Transverse colon (tissue), 4 donors: Measurements from ENCODE around the gene SORCS3. TPM values are rescaled to one million over a fixed set of nuclear protein-coding genes. Genes with fewer than 3 reads are reported as not detected.

Experiments
- DNase-seq: peaks from one replicate; pipeline ENCODE4 v3.0.0-alpha.2; 2019
- H3K27ac ChIP-seq, 4 donors: fragments of 200-600 bp; sonication (generic); 2 replicates each; pipeline ENCODE4 v1.5.1; 2016 to 2018; ENCODE audit warnings: inconsistent platforms in 4 of 4
- H3K27me3 ChIP-seq: fragments of 200-600 bp; sonication (generic); 2 replicates; pipeline ENCODE4 v1.5.1; 2017; ENCODE audit warnings: inconsistent platforms
- H3K36me3 ChIP-seq, 4 donors: fragments of 200-600 bp; sonication (generic); 2 replicates each; pipeline ENCODE4 v1.5.1; 2017 to 2019; ENCODE audit warnings: inconsistent platforms in 4 of 4
- H3K4me1 ChIP-seq, 4 donors: fragments of 200-600 bp; sonication (generic); 2 replicates each; pipeline ENCODE4 v1.5.1; 2017 to 2020; ENCODE audit warnings: inconsistent platforms in 4 of 4
- H3K4me3 ChIP-seq, 4 donors: fragments of 200-600 bp; sonication (generic); 1 replicate in 1 of 4; 2 replicates in 3 of 4; pipeline versions ENCODE4 v1.5.1 to v1.6.1; 2017 to 2019; ENCODE audit warnings: inconsistent platforms in 4 of 4
- H3K9me3 ChIP-seq, 2 donors: fragments of 200-600 bp; sonication (generic); 2 replicates each; pipeline ENCODE4 v1.5.1; 2017 to 2019; ENCODE audit warnings: inconsistent platforms in 2 of 2
- EP300 ChIP-seq: sonication (generic); formaldehyde crosslinking; IDR thresholded peaks from one replicate; pipeline ENCODE4 v1.6.1; 2017; ENCODE audit warnings: antibody characterized with exemption, low read depth
- POLR2A ChIP-seq: fragments of 450-650 bp; IDR thresholded peaks from one replicate; pipeline ENCODE4 v1.6.1; 2016; ENCODE audit warnings: antibody characterized with exemption, mild to moderate bottlenecking, moderate library complexity
- POLR2AphosphoS5 ChIP-seq, 3 donors: sonication (generic); formaldehyde crosslinking; IDR thresholded peaks; one replicate each; pipeline ENCODE4 v1.6.1; 2016; ENCODE audit warnings: antibody characterized with exemption in 3 of 3
- WGBS, 2 donors: methylation state at CpG; one replicate each; pipeline ENCODE4 v1.1.5; 2018; ENCODE audit warnings: low coverage in 1 of 2; 5-methylcytosine and 5-hydroxymethylcytosine counted together
- in situ Hi-C, 4 donors: fragments of 200-750 bp; cut with MboI; loops; one replicate each; pipeline versions ENCODE4 v1.15.0 to v1.15.1; 2017; ENCODE audit warnings: low sequenced_read_pairs in 3 of 4, low pct_ligation_motif_present in 1 of 4, low pct_unique_long_range_greater_than_20kb in 1 of 4
- intact Hi-C: fragments of 100-400 bp; cut with DNase I; formaldehyde crosslinking; loops from one replicate; pipeline ENCODE4 v1.15.1; 2023; ENCODE audit warnings: low total_unique reads
- total RNA-seq, 4 donors: library from RNA; depleted of rRNA; stranded (reverse); fragments of >200 nt; gene quantifications; one replicate each; pipeline ENCODE4 v1.1.0, GENCODE V29; 2016
- TF ChIP-seq, protein P1 (sequence below), 5 experiments: fragments of 200-600 bp in 3 of 5; fragments of 450-650 bp in 2 of 5; sonication (generic) in 3 of 5; IDR thresholded peaks; 1 replicate in 2 of 5; 2 replicates in 3 of 5; pipeline ENCODE4 v1.5.1; 2016 to 2017; ENCODE audit warnings: antibody characterized with exemption in 5 of 5, inconsistent platforms in 3 of 5, mild to moderate bottlenecking in 2 of 5, moderate library complexity in 1 of 5

The SORCS3 gene
- total RNA-seq, 4 donors from 2014 or later: 0.14 to 0.32 TPM; not detected in 2

- intact Hi-C loops (no loop called here), in situ Hi-C loops (no loop called here)
- H3K27me3 ChIP-seq: no peaks in the 10 kb centered on the region
- no peak overlapping the region for H3K27ac ChIP-seq
- H3K9me3 ChIP-seq: no peaks in the 10 kb centered on the region
- TF ChIP-seq POLR2A: no peak
- TF ChIP-seq, protein P1, sequence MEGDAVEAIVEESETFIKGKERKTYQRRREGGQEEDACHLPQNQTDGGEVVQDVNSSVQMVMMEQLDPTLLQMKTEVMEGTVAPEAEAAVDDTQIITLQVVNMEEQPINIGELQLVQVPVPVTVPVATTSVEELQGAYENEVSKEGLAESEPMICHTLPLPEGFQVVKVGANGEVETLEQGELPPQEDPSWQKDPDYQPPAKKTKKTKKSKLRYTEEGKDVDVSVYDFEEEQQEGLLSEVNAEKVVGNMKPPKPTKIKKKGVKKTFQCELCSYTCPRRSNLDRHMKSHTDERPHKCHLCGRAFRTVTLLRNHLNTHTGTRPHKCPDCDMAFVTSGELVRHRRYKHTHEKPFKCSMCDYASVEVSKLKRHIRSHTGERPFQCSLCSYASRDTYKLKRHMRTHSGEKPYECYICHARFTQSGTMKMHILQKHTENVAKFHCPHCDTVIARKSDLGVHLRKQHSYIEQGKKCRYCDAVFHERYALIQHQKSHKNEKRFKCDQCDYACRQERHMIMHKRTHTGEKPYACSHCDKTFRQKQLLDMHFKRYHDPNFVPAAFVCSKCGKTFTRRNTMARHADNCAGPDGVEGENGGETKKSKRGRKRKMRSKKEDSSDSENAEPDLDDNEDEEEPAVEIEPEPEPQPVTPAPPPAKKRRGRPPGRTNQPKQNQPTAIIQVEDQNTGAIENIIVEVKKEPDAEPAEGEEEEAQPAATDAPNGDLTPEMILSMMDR (IDR thresholded peaks at IDR 0.05): no peak
- no peaks in the 10 kb centered on the region for H3K36me3 ChIP-seq
- no peak for DNase-seq
- H3K4me1 ChIP-seq: no peaks in the 10 kb centered on the region
- no peak overlapping the region for H3K4me3 ChIP-seq
Measured at GRCh38 chr10:105024184-105024583, 383.1 kb downstream of the SORCS3 start.

- intact Hi-C loops (no loop called here), in situ Hi-C loops (no loop called here)
- no peak overlapping the region for H3K27ac ChIP-seq
- H3K36me3 ChIP-seq: no peaks in the 10 kb centered on the region
- H3K4me3 ChIP-seq: no peak overlapping the region
- H3K4me1 ChIP-seq: no peaks in the 10 kb centered on the region
- TF ChIP-seq POLR2AphosphoS5 (IDR thresholded peaks at IDR 0.05) (no peak), POLR2A (no peak)
- no peak for DNase-seq
- 38 to 79% methylated on average over 1 of the region's 1 CpG for WGBS, 2 donors
- H3K9me3 ChIP-seq: no peaks in the 10 kb centered on the region
- H3K27me3 ChIP-seq: no peaks in the 10 kb centered on the region
Measured at GRCh38 chr10:105025092-105025491, 384.0 kb downstream of the SORCS3 start.

DNA sequence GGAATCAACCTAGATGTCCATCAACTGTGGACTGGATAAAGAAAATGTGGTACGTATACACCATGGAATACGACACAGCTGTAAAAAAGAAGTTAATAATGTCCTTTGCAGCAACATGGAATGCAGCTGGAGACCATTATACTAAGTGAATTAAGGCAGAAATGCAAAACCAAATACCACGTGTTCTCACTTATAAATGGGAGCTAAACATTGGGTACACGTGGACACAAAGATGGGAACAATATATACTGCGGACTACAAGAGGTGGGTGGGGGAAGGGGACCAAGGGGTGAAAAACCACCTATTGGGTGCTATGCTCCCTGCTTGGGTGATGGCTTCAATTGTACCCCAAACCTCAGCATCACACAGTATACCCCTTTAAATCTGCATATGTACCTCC, 385.5 kb downstream of the SORCS3 start:
- no peak for DNase-seq
- Histone ChIP-seq H3K4me1 (no peaks in the 10 kb centered on the region), H3K36me3 (no peaks in the 10 kb centered on the region), H3K4me3 (no peak overlapping the region), H3K9me3 (no peaks in the 10 kb centered on the region), H3K27me3 (no peaks in the 10 kb centered on the region), H3K27ac (no peak overlapping the region)
- in situ Hi-C loops (no loop called here), intact Hi-C loops (no loop called here)
- WGBS, 2 donors: 79 to 89% methylated on average over 5 of the region's 5 CpGs
- TF ChIP-seq EP300: no peak
- TF ChIP-seq, protein P1 (IDR thresholded peaks at IDR 0.05): no peak
- TF ChIP-seq POLR2AphosphoS5 (IDR thresholded peaks at IDR 0.05): no peak
- TF ChIP-seq POLR2A: no peak

GRCh38 chr10:105029286-105029685, 388.2 kb downstream of the SORCS3 start:
- no peaks in the 10 kb centered on the region for H3K27me3 ChIP-seq
- H3K4me3 ChIP-seq: no peak overlapping the region
- no peak for DNase-seq
- TF ChIP-seq, protein P1 (IDR thresholded peaks at IDR 0.05): no peak
- no peak for TF ChIP-seq EP300
- no peak for TF ChIP-seq POLR2A
- TF ChIP-seq POLR2AphosphoS5 (IDR thresholded peaks at IDR 0.05): no peak
- intact Hi-C loops (no loop called here), in situ Hi-C loops (no loop called here)
- H3K27ac ChIP-seq: no peak overlapping the region
- no peaks in the 10 kb centered on the region for H3K36me3 ChIP-seq
- WGBS, 2 donors: 55 to 80% methylated on average over 1 of the region's 1 CpG
- no peaks in the 10 kb centered on the region for H3K9me3 ChIP-seq
- no peaks in the 10 kb centered on the region for H3K4me1 ChIP-seq

GRCh38 chr10:105037022-105037421, 395.9 kb downstream of the SORCS3 start:
- H3K36me3 ChIP-seq: no peaks in the 10 kb centered on the region
- H3K9me3 ChIP-seq: no peaks in the 10 kb centered on the region
- H3K4me1 ChIP-seq: no peaks in the 10 kb centered on the region
- no peaks in the 10 kb centered on the region for H3K27me3 ChIP-seq
- intact Hi-C loops (no loop called here), in situ Hi-C loops (no loop called here)
- no peak overlapping the region for H3K4me3 ChIP-seq
- DNase-seq: no peak
- H3K27ac ChIP-seq: no peak overlapping the region
- TF ChIP-seq, protein P1 (IDR thresholded peaks at IDR 0.05): no peak
- TF ChIP-seq EP300: no peak
- no peak for TF ChIP-seq POLR2A
- TF ChIP-seq POLR2AphosphoS5 (IDR thresholded peaks at IDR 0.05): no peak
